ENCODE results near the gene CACNA1C.

DNA sequence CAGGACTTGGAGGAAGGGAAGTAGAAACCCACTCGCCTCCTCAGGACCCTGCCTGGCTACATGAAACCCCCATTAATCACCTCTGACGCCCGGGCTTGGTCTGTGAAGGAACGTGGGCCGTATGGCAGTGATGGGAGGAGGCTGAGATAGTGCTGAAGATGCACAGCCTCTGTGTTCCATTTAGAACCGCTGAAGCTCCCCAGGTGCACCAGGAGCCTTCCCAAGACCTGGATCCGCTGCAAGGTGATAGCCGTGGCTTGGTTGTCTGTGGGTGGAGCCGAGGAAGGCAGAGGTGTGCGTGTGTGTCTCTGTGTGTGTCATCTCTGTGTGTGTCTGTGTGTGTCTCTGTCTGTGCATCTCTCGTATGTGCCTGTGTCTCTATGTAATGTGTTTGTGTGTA is 293.1 kb downstream of the CACNA1C start:
- TF ChIP-seq, protein P1, sequence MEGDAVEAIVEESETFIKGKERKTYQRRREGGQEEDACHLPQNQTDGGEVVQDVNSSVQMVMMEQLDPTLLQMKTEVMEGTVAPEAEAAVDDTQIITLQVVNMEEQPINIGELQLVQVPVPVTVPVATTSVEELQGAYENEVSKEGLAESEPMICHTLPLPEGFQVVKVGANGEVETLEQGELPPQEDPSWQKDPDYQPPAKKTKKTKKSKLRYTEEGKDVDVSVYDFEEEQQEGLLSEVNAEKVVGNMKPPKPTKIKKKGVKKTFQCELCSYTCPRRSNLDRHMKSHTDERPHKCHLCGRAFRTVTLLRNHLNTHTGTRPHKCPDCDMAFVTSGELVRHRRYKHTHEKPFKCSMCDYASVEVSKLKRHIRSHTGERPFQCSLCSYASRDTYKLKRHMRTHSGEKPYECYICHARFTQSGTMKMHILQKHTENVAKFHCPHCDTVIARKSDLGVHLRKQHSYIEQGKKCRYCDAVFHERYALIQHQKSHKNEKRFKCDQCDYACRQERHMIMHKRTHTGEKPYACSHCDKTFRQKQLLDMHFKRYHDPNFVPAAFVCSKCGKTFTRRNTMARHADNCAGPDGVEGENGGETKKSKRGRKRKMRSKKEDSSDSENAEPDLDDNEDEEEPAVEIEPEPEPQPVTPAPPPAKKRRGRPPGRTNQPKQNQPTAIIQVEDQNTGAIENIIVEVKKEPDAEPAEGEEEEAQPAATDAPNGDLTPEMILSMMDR (IDR thresholded peaks at IDR 0.05): no peak
- TF ChIP-seq POLR2A (IDR thresholded peaks at IDR 0.05): no peak
